HG02970 (cell line): ENCODE data around the gene RAB11FIP5.

Experiments used
- ATAC-seq: cut with Tn5 transposase; IDR thresholded peaks from one replicate; pipeline ENCODE4 v1.9.1; 2021; ENCODE audit warnings: mild to moderate bottlenecking, moderate library complexity, moderate number of reproducible peaks; ENCODE audit not compliant: unreplicated experiment, low FRiP score

RAB11FIP5 gene

GRCh38 chr2:73085691-73086090 lies 27.1 kb downstream of the RAB11FIP5 start:
- peak; percentile 64 for ATAC-seq

GRCh38 chr2:73084971-73085370 lies 27.8 kb downstream of the RAB11FIP5 start:
- no peak for ATAC-seq

DNA sequence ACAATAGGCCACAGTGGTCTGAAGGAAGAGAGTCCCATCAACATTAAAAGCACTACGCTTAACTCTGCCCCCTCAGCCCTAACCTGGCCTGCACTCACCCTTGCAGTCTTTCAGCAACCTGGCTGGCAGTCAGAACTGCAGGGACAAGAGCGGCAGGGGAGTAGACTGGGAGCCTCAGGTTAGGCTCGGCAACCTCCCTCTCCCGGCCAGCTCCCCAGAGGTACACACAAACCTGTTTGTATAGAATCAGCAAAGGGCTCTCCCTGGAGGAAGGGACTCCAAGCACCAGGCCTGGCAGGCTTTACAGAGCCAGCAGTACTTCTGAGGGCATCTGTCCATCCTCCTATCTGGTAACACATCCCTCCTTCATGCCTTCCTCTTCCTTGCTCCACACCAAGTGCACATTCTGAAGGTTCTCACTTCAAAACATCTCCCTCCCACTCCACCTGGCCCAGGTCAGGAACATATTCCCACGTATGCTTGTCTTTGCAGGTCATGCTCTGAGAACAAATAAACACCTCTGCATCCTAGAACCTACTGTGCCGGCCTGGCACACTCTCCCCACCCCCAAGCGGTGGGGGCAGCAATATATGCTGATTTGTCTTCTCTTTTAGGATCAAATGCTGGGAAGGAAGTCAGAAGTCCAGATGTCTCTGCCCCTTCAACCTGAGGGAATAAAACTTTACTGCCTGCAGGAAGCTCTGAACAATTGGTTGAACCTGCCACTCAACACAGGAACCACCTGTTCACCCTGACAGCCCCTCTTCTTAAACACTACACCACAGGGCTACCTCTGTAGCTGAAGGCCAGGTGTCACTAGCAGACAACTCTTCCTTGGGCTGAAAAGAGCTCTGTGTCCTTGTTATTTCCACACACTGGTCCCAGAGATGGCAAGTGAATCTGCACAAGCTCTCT lies 28.6 kb downstream of the RAB11FIP5 start:
- no peak for ATAC-seq

DNA sequence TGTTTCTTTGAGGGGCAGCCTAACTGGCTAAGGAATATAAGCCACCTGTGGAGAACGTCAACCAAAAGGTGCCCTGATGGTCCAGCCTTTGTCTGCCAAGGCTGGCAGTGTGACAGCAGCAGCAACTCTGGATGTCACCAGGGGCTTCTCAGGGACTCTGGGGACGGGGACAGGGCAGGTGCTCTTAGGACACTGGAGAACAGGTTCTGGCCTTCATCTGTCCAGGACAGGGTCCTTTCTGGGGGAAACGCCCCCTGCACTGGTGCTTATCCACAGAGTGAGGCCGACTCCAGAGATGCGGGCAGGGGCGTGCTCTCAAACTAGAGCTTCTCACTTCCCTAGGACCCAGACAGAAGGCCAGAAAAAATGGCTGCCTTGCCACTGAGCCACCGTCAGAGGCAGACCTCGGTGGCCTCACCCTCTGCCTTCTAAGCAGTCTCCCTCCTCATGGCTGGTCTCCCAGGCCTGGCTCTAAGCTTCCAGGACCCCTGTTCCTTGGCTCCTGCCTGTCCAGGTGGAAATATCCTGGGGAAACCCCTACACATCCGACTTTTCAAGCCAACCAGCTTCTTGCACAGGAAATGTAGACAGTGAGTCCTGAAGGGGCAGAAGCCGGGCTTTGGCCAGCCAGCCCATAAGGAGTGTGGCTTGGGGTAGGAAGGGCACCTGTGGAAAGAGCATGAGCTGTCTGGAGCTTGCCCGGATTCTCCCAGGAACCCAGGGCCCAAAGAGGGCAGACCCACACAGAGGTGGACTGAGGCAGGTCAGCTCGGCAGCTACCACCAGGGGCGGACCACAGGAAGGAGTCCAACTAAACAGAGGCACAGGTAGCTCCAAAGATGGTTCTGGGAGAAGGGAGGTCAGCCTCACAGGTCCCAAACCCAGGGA lies 30.0 kb downstream of the RAB11FIP5 start:
- no peak for ATAC-seq

DNA sequence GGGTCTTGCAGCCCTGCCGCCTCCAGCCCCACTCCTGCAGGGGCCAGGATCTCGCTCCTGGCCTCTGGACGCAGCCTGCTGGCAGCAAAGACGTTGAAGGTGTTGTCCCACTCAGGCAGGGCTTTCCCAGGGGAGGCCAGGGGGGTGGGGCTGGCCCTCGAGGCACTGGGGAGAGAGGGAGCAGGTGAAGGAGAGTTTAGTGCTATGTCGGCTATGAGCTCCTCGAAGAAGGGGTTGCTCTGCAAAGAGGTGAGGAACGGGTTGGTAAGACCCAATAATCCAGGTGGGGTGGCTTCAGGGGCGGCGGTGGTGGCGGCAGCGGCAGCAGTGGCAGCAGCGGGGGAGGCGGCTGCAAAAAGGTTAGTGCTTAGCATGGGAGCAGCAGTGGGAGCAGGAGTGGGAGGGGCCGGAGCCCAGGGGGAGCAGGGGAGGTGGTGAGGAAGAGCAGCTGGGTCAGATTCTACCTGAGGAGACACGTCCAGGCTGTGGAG lies 31.5 kb downstream of the RAB11FIP5 start:
- ATAC-seq = no peak

DNA sequence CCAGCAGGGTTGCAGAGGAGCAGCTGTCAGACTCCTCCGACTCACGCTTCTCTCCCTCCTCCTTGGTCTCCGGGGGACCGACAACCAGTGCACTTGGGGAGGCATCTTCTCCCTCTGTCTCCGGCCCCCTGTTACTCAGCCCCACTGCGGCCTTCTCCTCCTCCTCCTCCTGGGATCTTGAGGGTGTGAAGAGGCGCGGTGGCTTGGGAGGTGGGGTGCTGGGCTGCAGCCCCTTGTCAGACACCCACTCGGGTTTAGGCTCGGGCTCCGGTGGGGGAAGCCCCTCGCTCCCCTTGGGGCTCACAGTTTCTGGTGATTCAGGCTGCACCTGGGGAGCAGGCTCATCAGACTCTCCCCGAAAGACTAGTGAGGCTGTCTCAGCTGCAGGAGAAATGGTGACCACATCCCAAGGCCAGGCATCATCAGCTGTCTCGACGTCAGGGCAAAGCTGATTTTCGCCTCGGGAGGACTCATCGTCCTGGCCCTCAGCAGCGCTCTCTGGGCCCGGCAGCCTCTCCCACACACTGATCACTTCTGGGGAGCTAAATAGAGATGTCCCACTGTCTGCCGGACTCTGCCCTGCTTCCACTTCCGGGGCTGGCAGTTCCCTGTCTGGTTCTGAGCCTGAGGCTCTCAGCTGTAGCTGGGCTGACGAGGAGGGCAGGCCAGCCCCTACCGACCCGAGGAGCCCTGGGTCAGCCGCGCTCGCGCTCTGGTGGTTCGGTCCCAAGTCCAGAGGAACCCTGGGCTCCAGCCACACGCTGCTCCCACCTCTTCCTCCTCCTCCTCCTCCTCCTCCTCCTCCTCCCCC lies 32.2 kb downstream of the RAB11FIP5 start:
- ATAC-seq = no peak

DNA sequence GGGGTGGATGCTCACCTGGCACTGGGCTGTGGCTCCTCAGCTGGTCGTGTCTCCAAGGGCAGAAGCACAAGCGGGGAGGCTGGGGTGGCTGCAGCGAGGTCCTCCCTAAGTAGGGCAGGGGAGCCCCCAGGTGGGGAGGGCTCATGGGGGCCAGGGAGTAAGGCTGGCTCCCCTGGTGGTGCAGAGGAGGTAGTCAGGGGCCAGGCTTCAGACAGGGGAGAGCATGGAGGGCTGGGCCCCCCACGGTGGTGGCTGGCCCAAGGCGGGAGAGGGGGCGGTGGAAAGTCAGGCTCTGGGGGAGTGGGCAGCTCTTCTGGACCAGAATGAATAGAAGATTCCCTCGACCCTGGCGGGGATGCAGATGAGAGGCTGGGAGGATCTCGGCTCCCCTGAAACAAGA lies 33.1 kb downstream of the RAB11FIP5 start:
- no peak for ATAC-seq

GRCh38 chr2:73078457-73079411 lies 34.0 kb downstream of the RAB11FIP5 start:
- no peak for ATAC-seq

DNA sequence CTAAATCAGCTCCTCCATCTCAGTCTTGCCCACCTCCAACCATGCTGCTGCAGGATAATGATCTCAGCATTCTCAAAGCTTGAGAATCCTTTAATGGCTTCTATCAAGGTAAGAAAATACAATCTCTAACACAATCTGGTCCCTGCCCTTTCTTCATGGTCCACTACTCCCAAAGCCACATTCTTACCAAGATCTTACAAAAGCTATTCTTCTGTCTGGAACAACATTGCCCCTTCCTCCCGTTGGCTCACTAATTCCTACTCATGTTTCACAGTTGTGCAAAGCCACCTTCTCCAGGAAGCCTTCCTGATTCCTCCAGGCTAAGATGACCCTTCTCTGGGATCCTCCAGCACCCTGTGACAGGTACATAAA lies 35.3 kb downstream of the RAB11FIP5 start:
- no peak for ATAC-seq

DNA sequence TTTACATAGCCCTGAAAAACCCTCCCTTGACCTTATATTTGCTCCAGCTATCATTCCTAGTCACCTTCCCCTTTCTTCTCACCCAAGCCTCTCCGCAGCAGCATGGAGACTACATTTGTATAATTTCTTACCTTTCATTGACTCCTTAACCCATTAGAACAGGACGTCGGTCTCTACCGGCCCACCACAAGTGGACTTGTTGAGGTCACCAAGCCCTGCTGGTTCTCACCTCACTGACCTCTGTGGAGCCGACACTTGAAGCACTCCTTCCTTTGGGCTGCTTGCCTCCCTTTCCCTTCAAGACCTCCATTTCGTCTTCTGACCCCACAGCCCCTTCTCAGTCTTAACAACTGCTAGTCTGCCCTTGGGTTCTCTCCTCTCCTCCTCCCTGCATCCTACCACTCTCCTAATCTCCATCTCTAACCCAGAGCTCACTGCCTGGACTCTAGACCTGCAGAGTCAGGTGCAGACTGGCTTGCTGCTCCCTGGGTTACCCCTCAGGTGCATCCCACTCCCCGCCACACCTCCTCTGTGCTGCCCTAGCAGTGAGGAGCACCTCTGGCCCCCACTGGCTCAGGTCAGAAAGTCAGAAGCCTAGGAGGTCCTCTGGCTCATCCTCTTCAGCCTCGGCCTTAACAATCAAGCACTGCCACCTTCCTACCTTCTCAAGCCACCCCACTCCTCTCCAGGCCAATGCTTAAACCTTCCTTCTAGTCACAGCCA lies 35.9 kb downstream of the RAB11FIP5 start:
- ATAC-seq = no peak

GRCh38 chr2:73075477-73076373 lies 37.0 kb downstream of the RAB11FIP5 start:
- no peak for ATAC-seq

DNA sequence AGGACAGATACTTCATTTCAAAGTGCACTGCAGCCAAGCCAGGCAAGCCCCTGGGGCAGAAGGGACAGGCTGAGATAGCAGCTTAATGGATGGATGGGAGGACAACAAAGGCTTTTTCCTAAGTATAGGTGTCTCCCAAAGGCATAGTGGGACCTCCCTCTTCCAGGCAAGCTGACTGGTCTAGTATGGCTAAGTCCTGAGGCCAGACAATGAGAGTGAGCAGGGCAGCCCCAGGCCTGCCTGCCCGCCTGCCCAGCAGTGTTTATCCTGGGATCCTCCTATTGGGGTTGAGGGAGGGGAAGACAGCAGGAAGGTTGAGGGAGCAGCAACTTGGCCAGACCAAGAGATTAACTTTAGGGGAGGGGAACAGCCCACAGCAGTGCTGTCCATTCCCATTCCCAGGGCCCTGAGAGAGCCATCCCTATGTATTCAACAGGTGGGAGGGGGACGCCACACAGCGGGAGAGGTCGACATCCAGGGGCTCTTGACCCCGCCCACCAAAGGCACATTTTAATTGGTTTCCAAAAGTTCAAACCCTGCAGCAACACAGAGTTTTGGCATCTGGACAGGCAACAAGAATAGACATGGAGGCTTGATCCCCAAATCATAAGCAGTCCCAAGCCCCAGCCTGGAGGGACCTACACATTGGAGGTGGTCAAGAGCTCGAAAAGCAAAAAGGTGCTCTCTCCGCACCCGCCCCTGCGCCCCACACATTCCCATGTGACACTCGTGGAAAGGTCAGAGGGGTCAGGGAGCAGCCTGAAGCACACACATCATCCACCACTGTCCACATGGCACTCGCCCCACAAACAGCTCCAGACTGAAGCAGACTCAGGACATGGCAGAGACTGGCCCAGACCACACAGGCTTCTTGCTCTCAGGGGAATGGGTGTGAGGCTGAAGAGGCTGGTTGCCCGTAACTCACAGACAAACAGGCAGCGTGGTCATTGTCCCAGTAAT lies 38.4 kb downstream of the RAB11FIP5 start:
- no peak for ATAC-seq

DNA sequence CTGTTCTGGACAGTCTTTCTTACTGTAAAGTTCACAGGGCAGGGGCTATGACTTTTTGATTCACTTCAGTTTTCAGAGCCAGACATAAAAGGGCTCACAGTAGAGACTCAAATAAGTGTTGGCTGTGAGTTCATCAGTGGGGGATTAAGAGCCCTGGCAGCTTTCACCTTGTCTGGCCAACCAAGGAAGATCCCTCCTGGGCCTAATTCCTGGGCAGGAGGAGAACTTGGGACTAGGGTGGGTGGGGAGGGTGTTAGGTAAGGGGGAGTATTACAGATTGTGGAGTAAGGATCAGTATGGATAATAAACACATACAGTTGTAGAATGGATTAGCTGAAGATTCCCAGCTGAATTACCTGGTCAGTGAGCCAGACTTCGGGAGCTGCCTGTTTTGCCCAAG lies 40.3 kb downstream of the RAB11FIP5 start:
- ATAC-seq = no peak

DNA sequence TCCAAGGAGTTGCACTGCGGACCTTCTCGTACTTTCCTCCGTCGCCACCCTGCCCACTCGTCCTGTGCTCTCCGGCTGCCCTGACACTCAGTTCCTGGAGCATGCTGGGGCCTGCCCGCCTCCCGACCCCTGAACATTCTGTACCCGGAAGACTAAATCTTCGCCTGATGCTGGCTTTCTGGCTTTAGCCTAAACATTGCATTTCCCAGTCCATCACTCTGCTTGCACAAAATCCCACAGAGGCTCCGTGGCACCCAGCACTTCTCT lies 40.7 kb downstream of the RAB11FIP5 start:
- ATAC-seq = no peak

DNA sequence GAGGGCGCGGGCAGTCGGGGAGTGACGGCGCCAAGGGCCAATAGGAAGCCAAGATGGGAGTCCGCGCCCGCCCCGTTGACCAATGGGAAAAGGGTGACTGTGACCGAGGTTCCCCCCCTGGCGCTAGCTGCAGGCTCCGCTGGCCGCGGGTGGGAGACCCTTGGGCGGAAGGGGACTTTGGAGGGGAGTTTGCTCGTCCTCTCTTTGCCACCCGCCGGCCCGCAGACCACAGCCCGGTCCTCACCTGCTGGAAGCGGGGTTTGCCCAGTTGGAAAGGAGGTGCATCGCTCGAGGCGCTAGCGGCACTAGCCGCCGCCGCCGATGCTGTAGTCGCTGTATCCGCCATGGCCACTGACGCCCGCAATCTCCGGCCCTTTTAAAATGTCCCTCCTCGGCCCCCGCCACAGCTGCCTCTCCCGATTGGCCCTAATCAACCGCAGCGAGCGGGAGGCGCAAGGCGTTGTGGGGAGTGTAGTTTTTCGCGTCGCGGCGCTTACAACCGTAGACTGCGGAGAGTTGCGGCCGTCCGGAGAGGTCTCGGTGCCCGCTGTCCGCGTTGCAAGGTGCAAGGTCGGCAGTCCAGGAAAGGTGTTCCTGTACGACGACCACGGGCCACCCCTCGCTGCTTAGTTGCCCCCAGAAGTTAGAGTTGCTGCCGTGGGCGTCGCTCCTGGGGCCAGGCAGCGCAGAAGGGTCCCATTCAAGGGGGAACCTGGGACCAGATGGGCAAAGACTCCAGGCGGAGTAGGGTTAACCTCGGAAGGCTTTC lies 41.2 kb downstream of the RAB11FIP5 start, which contains the start of gene SFXN5:
TSS of gene SFXN5 (minus strand) at position 353 of the 769 bp plus-strand sequence. CDS start at position 346, 7 bp downstream.
- peak; percentile 91 for ATAC-seq
